Thyroid gland (tissue), 4 donors: ENCODE measurements around the gene SDR42E2.

Experiments used
- POLR2A ChIP-seq, 2 donors: fragments of 450-650 bp; IDR thresholded peaks; one replicate each; pipeline ENCODE4 v1.6.1; 2017; ENCODE audit warnings: antibody characterized with exemption in 2 of 2, mild to moderate bottlenecking in 2 of 2, moderate library complexity in 1 of 2
- TF ChIP-seq, protein P1 (sequence below), 6 experiments: fragments of 200-600 bp in 3 of 6; fragments of 450-650 bp in 3 of 6; sonication (generic) in 3 of 6; IDR thresholded peaks; one replicate each; pipeline ENCODE4 v1.5.1; 2016 to 2019; ENCODE audit warnings: antibody characterized with exemption in 6 of 6, mild to moderate bottlenecking in 2 of 6, inconsistent platforms in 1 of 6, moderate library complexity in 1 of 6

GRCh38 chr16:22222006-22222405 is 59.7 kb downstream of the SDR42E2 start:
- TF ChIP-seq, protein P1, sequence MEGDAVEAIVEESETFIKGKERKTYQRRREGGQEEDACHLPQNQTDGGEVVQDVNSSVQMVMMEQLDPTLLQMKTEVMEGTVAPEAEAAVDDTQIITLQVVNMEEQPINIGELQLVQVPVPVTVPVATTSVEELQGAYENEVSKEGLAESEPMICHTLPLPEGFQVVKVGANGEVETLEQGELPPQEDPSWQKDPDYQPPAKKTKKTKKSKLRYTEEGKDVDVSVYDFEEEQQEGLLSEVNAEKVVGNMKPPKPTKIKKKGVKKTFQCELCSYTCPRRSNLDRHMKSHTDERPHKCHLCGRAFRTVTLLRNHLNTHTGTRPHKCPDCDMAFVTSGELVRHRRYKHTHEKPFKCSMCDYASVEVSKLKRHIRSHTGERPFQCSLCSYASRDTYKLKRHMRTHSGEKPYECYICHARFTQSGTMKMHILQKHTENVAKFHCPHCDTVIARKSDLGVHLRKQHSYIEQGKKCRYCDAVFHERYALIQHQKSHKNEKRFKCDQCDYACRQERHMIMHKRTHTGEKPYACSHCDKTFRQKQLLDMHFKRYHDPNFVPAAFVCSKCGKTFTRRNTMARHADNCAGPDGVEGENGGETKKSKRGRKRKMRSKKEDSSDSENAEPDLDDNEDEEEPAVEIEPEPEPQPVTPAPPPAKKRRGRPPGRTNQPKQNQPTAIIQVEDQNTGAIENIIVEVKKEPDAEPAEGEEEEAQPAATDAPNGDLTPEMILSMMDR (IDR thresholded peaks at IDR 0.05): no peak
- TF ChIP-seq POLR2A (IDR thresholded peaks at IDR 0.05): no peak
